K562 (cell line): ENCODE measurements around the gene TFCP2. TPM values are rescaled to one million over a fixed set of nuclear protein-coding genes. Genes with fewer than 3 reads are reported as not detected.

Experiments used
- BHLHE40 ChIP-seq: IDR thresholded peaks from 2 replicates; pipeline ENCODE4 v1.6.1; 2011; ENCODE audit warnings: low read length, improper control_type of control experiment
- EHMT2 ChIP-seq: fragments of 450-650 bp; IDR thresholded peaks from 2 replicates; pipeline ENCODE4 v1.6.1; 2018; ENCODE audit warnings: antibody characterized with exemption
- ESRRA ChIP-seq: fragments of 450-650 bp; IDR thresholded peaks from 2 replicates; pipeline ENCODE4 v1.6.1; 2014; ENCODE audit warnings: low read depth, mild to moderate bottlenecking, moderate library complexity, borderline replicate concordance
- FOXA3 ChIP-seq, 2 experiments: fragments of 450-650 bp in 1 of 2; sonication (generic) in 1 of 2; formaldehyde crosslinking; IDR thresholded peaks in 1 of 2; conservative IDR thresholded peaks in 1 of 2; 2 replicates each; pipeline versions ENCODE4 v1.4.0 to v1.8.0; 2020 to 2022; ENCODE audit warnings: mild to moderate bottlenecking in 2 of 2, missing genetic modification reagents in 1 of 2
- HMG20B ChIP-seq: fragments of 250-450 bp; sonication (Bioruptor Pico); IDR thresholded peaks from 2 replicates; pipeline ENCODE4 v1.5.0; 2021; ENCODE audit warnings: mild to moderate bottlenecking
- LARP7 ChIP-seq: fragments of 450-650 bp; IDR thresholded peaks from 2 replicates; pipeline ENCODE4 v1.6.1; 2016
- MAX ChIP-seq: sonication (generic); formaldehyde crosslinking; IDR thresholded peaks from 2 replicates; pipeline ENCODE4 v1.9.0; 2022; ENCODE audit warnings: mild to moderate bottlenecking, missing genetic modification reagents
- PRDM10 ChIP-seq: fragments of 450-650 bp; IDR thresholded peaks from 2 replicates; pipeline ENCODE4 v1.6.1; 2018; ENCODE audit not compliant: partially characterized antibody
- PTRF ChIP-seq: fragments of 450-650 bp; IDR thresholded peaks from 2 replicates; pipeline ENCODE4 v1.6.1; 2016; ENCODE audit warnings: mild to moderate bottlenecking, missing genetic modification characterization, missing compliant biosample characterization
- RUNX1 ChIP-seq: sonication (generic); IDR thresholded peaks from 2 replicates; pipeline ENCODE4 v1.6.1; 2016; ENCODE audit warnings: antibody characterized with exemption, low read depth
- SAFB ChIP-seq: fragments of 200-400 bp; formaldehyde crosslinking; IDR thresholded peaks from 2 replicates; pipeline ENCODE4 v1.6.1; 2017; ENCODE audit warnings: low read depth, low read length, borderline replicate concordance
- SNIP1 ChIP-seq: fragments of 450-650 bp; IDR thresholded peaks from 2 replicates; pipeline ENCODE4 v1.7.1; 2017; ENCODE audit warnings: low read depth, mild to moderate bottlenecking
- TAL1 ChIP-seq: fragments of 450-650 bp; IDR thresholded peaks from 2 replicates; pipeline ENCODE4 v1.6.1; 2016; ENCODE audit warnings: mild to moderate bottlenecking
- ZBTB40 ChIP-seq, 2 experiments: fragments of 450-650 bp in 1 of 2; sonication (generic) in 1 of 2; formaldehyde crosslinking in 1 of 2; IDR thresholded peaks; 2 replicates each; pipeline versions ENCODE4 v1.7.1 to v1.9.0; 2016 to 2022; ENCODE audit warnings: inconsistent platforms in 1 of 2, mild to moderate bottlenecking in 1 of 2, missing genetic modification reagents in 1 of 2
- ZKSCAN8 ChIP-seq: fragments of 200-800 bp; sonication (Bioruptor generic); IDR thresholded peaks from 2 replicates; pipeline ENCODE4 v1.6.1; 2016; ENCODE audit warnings: missing genetic modification characterization, missing compliant biosample characterization
- polyA plus RNA-seq, 8 experiments: library from polyadenylated mRNA; depleted of rRNA in 4 of 8; stranded (reverse) in 5 of 8; unstranded in 3 of 8; fragments of >200 nt; fragmentation: Nextera tagmentation in 2 of 8; fragmentation: Illumina TruSeq in 1 of 8; extraction: Ambion mirVana in 2 of 8; extraction: Trizol in 1 of 8; gene quantifications; 2 replicates each; pipeline versions ENCODE4 v1.2.1 to v1.2.3, GENCODE V29; 2011 to 2014; ENCODE audit warnings: inconsistent platforms in 1 of 8, missing spikeins in 1 of 8
- total RNA-seq, 7 experiments: library from RNA; depleted of rRNA in 6 of 7; stranded (reverse); fragments of >200 nt in 6 of 7; fragmentation: Illumina TruSeq in 2 of 7; extraction: Trizol in 2 of 7; gene quantifications; 2 replicates each; pipeline versions ENCODE4 v1.2.1 to v1.2.3, GENCODE V29; 2011 to 2021; ENCODE audit warnings: low replicate concordance in 1 of 7

TFCP2 gene
- total and polyA plus RNA-seq, 9 of the 15 experiments (the other 6 are each of a cell fraction or from before 2014, with no cell fraction given) = 8.0 to 38.9 (median 19.3) TPM

- TF ChIP-seq TAL1 = no peak
- TF ChIP-seq HMG20B = no peak
- TF ChIP-seq RUNX1 = no peak
- TF ChIP-seq EHMT2 = no peak
- TF ChIP-seq FOXA3 (CRISPR knock-in tag; conservative IDR thresholded peaks at IDR 0.05 in 1 of 2, IDR thresholded peaks at IDR 0.05 in 1 of 2) = no peak
- TF ChIP-seq ZBTB40 (IDR thresholded peaks at IDR 0.05) = peak; percentile 84
- no peak for TF ChIP-seq ZBTB40 (CRISPR knock-in tag; IDR thresholded peaks at IDR 0.05)
- TF ChIP-seq ZKSCAN8 (CRISPR knock-in tag) = no peak
- TF ChIP-seq PRDM10 = no peak
- TF ChIP-seq BHLHE40 = no peak; the same call in 1 of the 2 replicates
- TF ChIP-seq PTRF (tag) = no peak
- TF ChIP-seq ESRRA = peak; percentile 91
- TF ChIP-seq MAX (CRISPR knock-in tag) = peak; percentile 73
- TF ChIP-seq SNIP1 = no peak
- no peak for TF ChIP-seq LARP7
- TF ChIP-seq SAFB = no peak
These were observed 125.0 kb downstream of the TFCP2 start, which contains the start of gene LETMD1 (continued) for GRCh38 chr12:51047655-51048540.
